OCI-LY7 (cell line): ENCODE measurements around the gene ATP2A2. TPM values are rescaled to one million over a fixed set of nuclear protein-coding genes. Genes with fewer than 3 reads are reported as not detected.
"Not testable (repeated sequence)": the region's sequence is repeated elsewhere in the genome, so short reads cannot be mapped to it uniquely, and the experiment has no call there.

Source experiments
- BruUV-seq: library from RNA; stranded (reverse); fragments of 400-500 nt; replicated peaks from 2 replicates; lab custom pipeline; 2021; lab: Mats Ljungman, UMichigan
- CTCF ChIA-PET: fragments of 300-600 bp; sonication (Branson Sonifier 250); formaldehyde crosslinking; loops from one replicate; lab custom pipeline; 2022; ENCODE audit warnings: antibody characterized with exemption; ENCODE audit not compliant: unreplicated experiment; lab: Charles Lee
- POLR2A ChIA-PET: fragments of 300-600 bp; sonication (Branson Sonifier 250); formaldehyde crosslinking; loops from one replicate; lab custom pipeline; 2022; ENCODE audit warnings: antibody characterized with exemption; lab: Charles Lee
- DNase-seq: peaks from one replicate; pipeline ENCODE4 v3.0.0-alpha.2; 2015; ENCODE audit warnings: low spot score
- H2AFZ ChIP-seq: fragments of 200-600 bp; sonication (generic), shearing (Covaris generic); 2 replicates; pipeline ENCODE4 v1.6.1; 2014; ENCODE audit warnings: mild to moderate bottlenecking, antibody characterized with exemption, low read length, moderate library complexity
- H3K27ac ChIP-seq: fragments of 200-600 bp; sonication (generic); 2 replicates; pipeline ENCODE4 v1.5.1; 2014; ENCODE audit warnings: mixed run types, low read depth, mild to moderate bottlenecking, moderate library complexity, low read length, inconsistent platforms; ENCODE audit not compliant: poor library complexity, severe bottlenecking
- H3K36me3 ChIP-seq: fragments of 200-600 bp; sonication (generic); 2 replicates; pipeline ENCODE4 v1.6.1; 2014; ENCODE audit warnings: mild to moderate bottlenecking, antibody characterized with exemption, low read length, moderate library complexity, mixed read lengths; ENCODE audit not compliant: insufficient read depth
- H3K4me1 ChIP-seq: fragments of 200-600 bp; sonication (generic); 2 replicates; pipeline ENCODE4 v1.5.1; 2014; ENCODE audit warnings: mild to moderate bottlenecking, low read length; ENCODE audit not compliant: insufficient read depth, poor library complexity, severe bottlenecking
- H3K4me2 ChIP-seq: fragments of 200-600 bp; sonication (generic); 2 replicates; pipeline ENCODE4 v1.6.1; 2014; ENCODE audit warnings: mild to moderate bottlenecking, low read length
- H3K4me3 ChIP-seq: fragments of 200-600 bp; sonication (generic); 2 replicates; pipeline ENCODE4 v1.5.1; 2014; ENCODE audit warnings: mild to moderate bottlenecking, low read depth, low read length; ENCODE audit not compliant: poor library complexity, severe bottlenecking
- H3K79me2 ChIP-seq: fragments of 200-600 bp; sonication (generic); 2 replicates; pipeline ENCODE4 v1.6.1; 2016; ENCODE audit warnings: low read depth, mild to moderate bottlenecking, low read length, moderate library complexity, mixed read lengths; ENCODE audit not compliant: insufficient read depth
- H3K9me2 ChIP-seq: fragments of 200-600 bp; sonication (generic); 2 replicates; pipeline ENCODE4 v1.6.1; 2016; ENCODE audit warnings: mild to moderate bottlenecking, low read length, mixed read lengths; ENCODE audit not compliant: insufficient read depth
- H3K9me3 ChIP-seq: fragments of 200-600 bp; sonication (generic); 2 replicates; pipeline ENCODE4 v1.6.1; 2014; ENCODE audit warnings: mild to moderate bottlenecking, mixed run types, low read length, mixed read lengths
- H4K20me1 ChIP-seq: fragments of 200-600 bp; sonication (generic); 2 replicates; pipeline ENCODE4 v1.6.1; 2014; ENCODE audit warnings: mild to moderate bottlenecking, antibody characterized with exemption, low read length, moderate library complexity, mixed read lengths; ENCODE audit not compliant: insufficient read depth
- EZH2phosphoT487 ChIP-seq: fragments of 200-600 bp; sonication (generic); IDR thresholded peaks from 2 replicates; pipeline ENCODE4 v1.6.1; 2018; ENCODE audit warnings: low read depth, borderline replicate concordance, mild to moderate bottlenecking, mixed run types, antibody characterized with exemption, low read length, moderate library complexity, mixed read lengths
- intact Hi-C: fragments of 100-400 bp; cut with micrococcal nuclease; formaldehyde crosslinking; loops from one replicate; pipeline ENCODE4 v1.10.0; 2022; ENCODE audit not compliant: unreplicated experiment
- total RNA-seq, 2 experiments: library from RNA; depleted of rRNA in 1 of 2; stranded (reverse); fragments of >200 nt in 1 of 2; shearing (Covaris generic) in 1 of 2; gene quantifications; 2 replicates each; pipeline ENCODE4 v1.2.3, GENCODE V29; 2014 to 2022
- TF ChIP-seq, protein P1 (sequence below): fragments of 200-600 bp; sonication (generic); conservative IDR thresholded peaks from 2 replicates; pipeline ENCODE4 v1.5.1; 2014; ENCODE audit warnings: mild to moderate bottlenecking, antibody characterized with exemption, low read length, moderate library complexity, mixed read lengths

The ATP2A2 gene
- total RNA-seq, 2 experiments from 2014 or later = 93.5 to 178 TPM

DNA sequence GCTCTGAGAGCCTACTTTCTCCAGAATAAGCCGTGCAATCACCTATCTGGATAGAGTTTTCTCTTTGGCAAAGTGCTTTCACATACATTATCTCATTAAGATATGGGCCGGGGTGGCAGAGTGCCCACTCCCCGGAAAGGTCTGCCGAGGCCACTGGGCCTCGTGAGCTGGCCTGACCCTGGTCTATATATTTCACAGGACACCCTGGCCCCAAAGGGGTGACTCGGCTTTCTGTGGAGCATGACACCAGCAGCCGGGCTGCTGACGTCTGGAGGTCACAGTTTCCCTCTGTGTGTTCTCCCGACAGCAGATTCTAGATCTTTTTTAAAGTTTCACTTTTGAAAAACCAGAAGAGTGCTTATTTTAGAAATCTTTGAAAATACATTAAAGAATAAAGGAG, 27.9 kb upstream of the ATP2A2 start:
- H2AFZ ChIP-seq = no peak overlapping the region
- DNase-seq = no peak
- no peak overlapping the region for H3K4me2 ChIP-seq
- CTCF ChIA-PET = no interaction called here
- H4K20me1 ChIP-seq = no peaks in the 10 kb centered on the region
- BruUV-seq = no TSS peak
- H3K9me3 ChIP-seq = no peaks in the 10 kb centered on the region
- no peaks in the 10 kb centered on the region for H3K36me3 ChIP-seq
- no peaks in the 10 kb centered on the region for H3K4me1 ChIP-seq
- POLR2A ChIA-PET = interaction anchor here (1.0 kb wide), 1 partner anchor 9 kb away, joined by 6 read pairs; no protein-coding TSS in a partner anchor
- no peak overlapping the region for H3K4me3 ChIP-seq
- H3K27ac ChIP-seq = no peak overlapping the region
- no peaks in the 10 kb centered on the region for H3K79me2 ChIP-seq
- intact Hi-C loops = no loop called here
- no peaks in the 10 kb centered on the region for H3K9me2 ChIP-seq
- TF ChIP-seq, protein P1, sequence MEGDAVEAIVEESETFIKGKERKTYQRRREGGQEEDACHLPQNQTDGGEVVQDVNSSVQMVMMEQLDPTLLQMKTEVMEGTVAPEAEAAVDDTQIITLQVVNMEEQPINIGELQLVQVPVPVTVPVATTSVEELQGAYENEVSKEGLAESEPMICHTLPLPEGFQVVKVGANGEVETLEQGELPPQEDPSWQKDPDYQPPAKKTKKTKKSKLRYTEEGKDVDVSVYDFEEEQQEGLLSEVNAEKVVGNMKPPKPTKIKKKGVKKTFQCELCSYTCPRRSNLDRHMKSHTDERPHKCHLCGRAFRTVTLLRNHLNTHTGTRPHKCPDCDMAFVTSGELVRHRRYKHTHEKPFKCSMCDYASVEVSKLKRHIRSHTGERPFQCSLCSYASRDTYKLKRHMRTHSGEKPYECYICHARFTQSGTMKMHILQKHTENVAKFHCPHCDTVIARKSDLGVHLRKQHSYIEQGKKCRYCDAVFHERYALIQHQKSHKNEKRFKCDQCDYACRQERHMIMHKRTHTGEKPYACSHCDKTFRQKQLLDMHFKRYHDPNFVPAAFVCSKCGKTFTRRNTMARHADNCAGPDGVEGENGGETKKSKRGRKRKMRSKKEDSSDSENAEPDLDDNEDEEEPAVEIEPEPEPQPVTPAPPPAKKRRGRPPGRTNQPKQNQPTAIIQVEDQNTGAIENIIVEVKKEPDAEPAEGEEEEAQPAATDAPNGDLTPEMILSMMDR = no peak
- TF ChIP-seq EZH2phosphoT487 = no peak

DNA sequence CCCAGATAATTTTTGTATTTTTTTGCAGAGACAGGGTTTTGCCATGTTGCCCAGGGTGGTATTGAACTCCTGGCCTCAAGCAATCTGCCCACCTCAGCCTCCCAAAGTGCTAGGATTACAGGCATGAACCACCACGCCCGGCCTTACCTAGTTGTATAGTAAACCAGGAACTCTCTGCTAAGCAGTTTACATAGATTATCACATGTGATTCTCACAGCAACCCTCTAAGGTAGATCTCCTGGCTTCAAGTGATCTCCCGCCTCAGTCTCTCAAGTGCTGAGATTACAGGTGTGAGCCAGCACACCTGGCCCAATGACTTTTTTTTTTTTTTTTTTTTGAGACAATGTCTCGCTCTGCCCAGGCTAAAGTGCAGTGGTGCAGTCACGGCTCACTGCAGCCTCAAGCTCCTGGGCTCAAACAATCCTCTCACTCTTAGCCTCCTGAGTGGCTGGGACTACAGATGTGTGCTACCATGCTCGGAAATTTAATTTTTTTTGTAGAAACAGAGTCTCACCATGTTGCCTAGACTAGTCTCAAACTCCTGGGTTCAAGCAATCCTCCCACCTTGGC, 26.0 kb upstream of the ATP2A2 start:
- H4K20me1 ChIP-seq = no peaks in the 10 kb centered on the region
- CTCF ChIA-PET = interaction anchor here (0.6 kb wide), 1 partner anchor 188 kb away, joined by 3 read pairs; no protein-coding TSS in a partner anchor

DNA sequence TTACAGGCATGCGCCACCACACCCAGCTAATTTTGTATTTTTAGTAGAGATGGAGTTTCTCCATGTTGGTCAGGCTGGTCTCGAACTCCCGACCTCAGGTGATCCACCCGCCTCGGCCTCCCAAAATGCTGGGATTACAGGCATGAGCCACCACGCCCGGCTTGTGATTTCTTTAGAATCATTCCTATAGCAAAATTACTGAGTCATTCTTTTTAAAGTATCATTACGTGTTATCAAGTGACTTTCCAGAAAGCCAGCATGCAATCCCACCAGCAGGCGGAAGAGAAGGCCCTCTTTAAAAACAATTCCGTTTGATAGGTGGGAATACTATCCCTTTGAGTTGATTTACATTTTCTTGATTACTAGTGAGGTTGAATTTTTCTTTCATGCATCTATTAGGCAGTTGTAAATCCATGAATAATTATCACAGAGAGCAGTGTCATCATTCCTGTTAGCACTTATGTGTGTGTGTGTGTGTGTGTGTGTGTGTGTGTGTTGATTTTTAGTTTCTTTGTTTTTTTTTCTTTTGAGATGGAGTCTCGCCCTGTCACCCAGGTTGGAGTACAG, 25.1 kb upstream of the ATP2A2 start:
- CTCF ChIA-PET = not testable (repeated sequence)

More for the DNA sequence above, 26.0 kb upstream of the ATP2A2 start:
- DNase-seq = no peak
- TF ChIP-seq, protein P1 = no peak
- no peak for TF ChIP-seq EZH2phosphoT487
- Histone ChIP-seq H3K4me1 (no peaks in the 10 kb centered on the region), H3K4me2 (no peak overlapping the region), H3K27ac (no peak overlapping the region), H3K9me2 (no peaks in the 10 kb centered on the region), H3K9me3 (no peaks in the 10 kb centered on the region), H3K4me3 (no peak overlapping the region), H2AFZ (no peak overlapping the region), H3K36me3 (no peaks in the 10 kb centered on the region), H3K79me2 (no peaks in the 10 kb centered on the region)
- POLR2A ChIA-PET = no interaction called here
- intact Hi-C loops = no loop called here
- BruUV-seq = no TSS peak

More for the DNA sequence above, 25.1 kb upstream of the ATP2A2 start:
- H3K4me3 ChIP-seq, intact Hi-C loops, H3K4me1 ChIP-seq, H3K4me2 ChIP-seq, H2AFZ ChIP-seq, H3K9me3 ChIP-seq, BruUV-seq, H4K20me1 ChIP-seq, DNase-seq, H3K27ac ChIP-seq, H3K36me3 ChIP-seq, H3K79me2 ChIP-seq, H3K9me2 ChIP-seq: not testable (repeated sequence)
- POLR2A ChIA-PET = interaction anchor here (0.7 kb wide), 1 partner anchor 882 kb away, joined by 4 read pairs; no protein-coding TSS in a partner anchor
